Sigmoid colon (tissue), 7 donors: ENCODE results near the gene NOSIP. TPM values are rescaled to one million over a fixed set of nuclear protein-coding genes. Genes with fewer than 3 reads are reported as not detected.

Source experiments
- DNase-seq: peaks from one replicate; pipeline ENCODE4 v3.0.0-alpha.2; 2019
- H3K27ac ChIP-seq, 4 donors: fragments of 200-600 bp; sonication (generic); one replicate each; pipeline ENCODE4 v1.5.1; 2016 to 2019; ENCODE audit warnings: mild to moderate bottlenecking in 1 of 4
- H3K27me3 ChIP-seq, 3 donors: fragments of 200-600 bp; sonication (generic); one replicate each; pipeline ENCODE4 v1.5.1; 2019; ENCODE audit warnings: mild to moderate bottlenecking in 1 of 3
- H3K36me3 ChIP-seq, 4 donors: fragments of 200-600 bp; sonication (generic); one replicate each; pipeline ENCODE4 v1.5.1; 2016 to 2019
- H3K4me1 ChIP-seq, 4 donors: fragments of 200-600 bp; sonication (generic); one replicate each; pipeline ENCODE4 v1.5.1; 2017 to 2019
- H3K4me3 ChIP-seq, 4 donors: fragments of 200-600 bp; sonication (generic); one replicate each; pipeline ENCODE4 v1.5.1; 2017 to 2019; ENCODE audit warnings: mild to moderate bottlenecking in 2 of 4, moderate library complexity in 1 of 4
- H3K9me3 ChIP-seq, 4 donors: fragments of 200-600 bp in 3 of 4; sonication (generic) in 3 of 4; one replicate each; pipeline versions ENCODE4 v1.5.1 to v1.6.1; 2013 to 2019
- CTCF ChIP-seq, 4 experiments: fragments of 450-650 bp in 3 of 4; fragments of 200-600 bp in 1 of 4; IDR thresholded peaks; one replicate each; pipeline ENCODE4 v1.5.1; 2016 to 2019; ENCODE audit warnings: antibody characterized with exemption in 4 of 4, mild to moderate bottlenecking in 3 of 4, moderate library complexity in 2 of 4
- EP300 ChIP-seq, 4 donors: sonication (generic); formaldehyde crosslinking; IDR thresholded peaks; one replicate each; pipeline ENCODE4 v1.6.1; 2017; ENCODE audit warnings: antibody characterized with exemption in 4 of 4
- POLR2A ChIP-seq, 2 donors: fragments of 450-650 bp; IDR thresholded peaks; one replicate each; pipeline ENCODE4 v1.6.1; 2016; ENCODE audit warnings: antibody characterized with exemption in 2 of 2, mild to moderate bottlenecking in 2 of 2, moderate library complexity in 2 of 2
- POLR2AphosphoS5 ChIP-seq, 4 donors: sonication (generic); formaldehyde crosslinking; IDR thresholded peaks; one replicate each; pipeline ENCODE4 v1.6.1; 2017; ENCODE audit warnings: antibody characterized with exemption in 4 of 4
- WGBS, 2 donors: extraction: QIAGEN DNeasy Blood & Tissue Kit; methylation state at CpG; one replicate each; pipeline ENCODE4 v1.1.7; 2013; 5-methylcytosine and 5-hydroxymethylcytosine counted together
- intact Hi-C: fragments of 100-400 bp; cut with DNase I; formaldehyde crosslinking; loops from one replicate; pipeline ENCODE4 v1.15.1; 2023
- polyA plus RNA-seq, 3 donors: library from polyadenylated mRNA; stranded (reverse); fragments of 200-250 nt; gene quantifications; one replicate each; pipeline ENCODE4 v1.2.3, GENCODE V29; 2013
- total RNA-seq, 4 donors: library from RNA; depleted of rRNA; stranded (reverse); fragments of >200 nt; gene quantifications; one replicate each; pipeline ENCODE4 v1.1.0, GENCODE V29; 2016
- donor health status: healthy with polysubstance abuse.
- donor health status: Bipolar disorder and iron deficiency.
- donor health status: healthy.

The NOSIP gene
- total and polyA plus RNA-seq, 7 donors = 47.6 to 123 (median 67.8) TPM

- TF ChIP-seq POLR2AphosphoS5 (IDR thresholded peaks at IDR 0.05) (no peak), EP300 (IDR thresholded peaks at IDR 0.05) (no peak), CTCF (IDR thresholded peaks at IDR 0.05) (no peak), POLR2A (IDR thresholded peaks at IDR 0.05) (no peak)
- H3K9me3 ChIP-seq = no peaks in the 10 kb centered on the region
- intact Hi-C loops = no loop called here
- DNase-seq = no peak
- no peak overlapping the region for H3K4me3 ChIP-seq
- peaks cover 0 to 5% (median 2%) of the 10 kb centered on the region in 4 donors for H3K4me1 ChIP-seq
- no peak overlapping the region for H3K27ac ChIP-seq
- H3K36me3 ChIP-seq = peaks cover 0 to 25% (median 7%) of the 10 kb centered on the region in 4 donors
- WGBS, 2 donors = 86 to 91% methylated on average over 14 of the region's 14 CpGs
- no peaks in the 10 kb centered on the region for H3K27me3 ChIP-seq
Observed at GRCh38 chr19:49543032-49543431, 37.3 kb downstream of the NOSIP start.

- Histone ChIP-seq H3K9me3 (no peaks in the 10 kb centered on the region), H3K27me3 (no peaks in the 10 kb centered on the region), H3K4me1 (peaks cover 0 to 5% (median 2%) of the 10 kb centered on the region in 4 donors), H3K4me3 (no peak overlapping the region), H3K36me3 (peaks cover 0 to 25% (median 7%) of the 10 kb centered on the region in 4 donors), H3K27ac (no peak overlapping the region)
- TF ChIP-seq CTCF (IDR thresholded peaks at IDR 0.05) = no peak
- no peak for TF ChIP-seq POLR2AphosphoS5 (IDR thresholded peaks at IDR 0.05)
- TF ChIP-seq EP300 (IDR thresholded peaks at IDR 0.05) = no peak
- no peak for TF ChIP-seq POLR2A (IDR thresholded peaks at IDR 0.05)
- DNase-seq = no peak
- 88 to 94% methylated on average over 16 of the region's 16 CpGs for WGBS, 2 donors
- intact Hi-C loops = no loop called here
Observed at GRCh38 chr19:49542446-49542845, 37.9 kb downstream of the NOSIP start.

DNA sequence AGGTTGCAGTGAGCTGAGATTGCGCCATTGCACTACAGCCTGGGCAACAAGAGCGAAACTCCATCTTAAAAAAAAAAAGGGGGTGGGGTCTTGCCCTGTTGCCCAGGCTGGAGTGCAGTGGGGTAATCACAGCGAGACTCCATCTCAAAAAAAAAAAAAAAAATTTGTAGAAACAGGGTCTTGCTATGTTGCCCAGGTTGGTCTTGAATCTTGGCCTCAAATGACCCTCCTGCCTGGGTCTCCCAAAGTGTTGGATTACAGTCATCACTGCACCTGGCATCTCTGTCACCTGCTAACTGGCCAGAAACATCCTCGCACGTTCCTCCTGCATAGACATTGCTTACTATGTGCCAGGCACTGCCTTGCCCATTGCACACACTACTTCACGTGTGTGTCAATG, 38.4 kb downstream of the NOSIP start:
- no peak for DNase-seq
- intact Hi-C loops = no loop called here
- no peak overlapping the region for H3K27ac ChIP-seq
- no peak overlapping the region for H3K4me3 ChIP-seq
- WGBS, 2 donors = 82 to 89% methylated on average over 6 of the region's 6 CpGs
- H3K27me3 ChIP-seq = no peaks in the 10 kb centered on the region
- peaks cover 0 to 29% (median 9%) of the 10 kb centered on the region in 4 donors for H3K36me3 ChIP-seq
- peaks cover 0 to 5% (median 2%) of the 10 kb centered on the region in 4 donors for H3K4me1 ChIP-seq
- TF ChIP-seq EP300 (IDR thresholded peaks at IDR 0.05) = no peak
- no peak for TF ChIP-seq POLR2AphosphoS5 (IDR thresholded peaks at IDR 0.05)
- TF ChIP-seq CTCF (IDR thresholded peaks at IDR 0.05) = no peak
- no peak for TF ChIP-seq POLR2A (IDR thresholded peaks at IDR 0.05)
- no peaks in the 10 kb centered on the region for H3K9me3 ChIP-seq

DNA sequence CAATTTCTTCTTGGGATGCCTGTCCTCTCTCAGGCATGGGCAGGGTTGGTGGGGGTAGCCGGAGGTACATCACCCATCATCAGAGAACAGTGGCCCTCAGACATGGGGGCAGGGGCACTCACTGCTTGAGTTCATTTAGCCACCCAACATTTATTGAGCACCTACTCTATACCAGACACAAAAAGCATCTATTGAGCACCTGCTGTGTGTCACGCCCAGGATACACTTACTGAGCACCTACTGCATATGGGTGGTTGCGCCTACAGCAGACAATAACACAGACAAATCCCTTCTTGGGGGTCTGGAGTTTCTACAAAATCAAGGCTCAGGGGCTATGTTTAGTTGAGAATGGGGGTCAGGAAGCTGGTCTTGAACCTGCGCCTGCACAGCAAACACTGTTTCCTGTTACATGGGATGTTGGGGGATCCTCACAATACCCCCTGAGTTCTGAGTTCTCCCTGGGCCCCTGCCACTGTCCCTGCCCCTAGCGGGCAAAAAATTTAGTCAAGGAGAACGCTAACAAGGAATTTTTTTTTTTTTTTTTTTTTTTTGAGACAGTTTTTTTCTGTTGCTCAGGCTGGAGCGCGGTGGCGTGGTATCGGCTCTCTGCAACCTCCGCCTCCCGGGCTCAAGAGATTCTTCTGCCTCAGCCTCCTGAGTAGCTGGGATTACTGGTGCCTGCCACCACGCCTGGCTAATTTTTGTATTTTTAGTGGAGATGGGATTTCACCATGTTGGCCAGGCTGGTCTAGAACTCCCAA, 41.0 kb downstream of the NOSIP start:
- Histone ChIP-seq H3K36me3 (peaks cover 0 to 31% (median 10%) of the 10 kb centered on the region in 4 donors), H3K27me3 (no peaks in the 10 kb centered on the region), H3K4me1 (peaks cover 0 to 5% (median 2%) of the 10 kb centered on the region in 4 donors), H3K4me3 (no peak overlapping the region), H3K9me3 (no peaks in the 10 kb centered on the region), H3K27ac (no peak overlapping the region)
- TF ChIP-seq POLR2A (IDR thresholded peaks at IDR 0.05) = no peak
- intact Hi-C loops = no loop called here
- DNase-seq = no peak
- WGBS, 2 donors = 94 to 97% methylated on average over 13 of the region's 13 CpGs

DNA sequence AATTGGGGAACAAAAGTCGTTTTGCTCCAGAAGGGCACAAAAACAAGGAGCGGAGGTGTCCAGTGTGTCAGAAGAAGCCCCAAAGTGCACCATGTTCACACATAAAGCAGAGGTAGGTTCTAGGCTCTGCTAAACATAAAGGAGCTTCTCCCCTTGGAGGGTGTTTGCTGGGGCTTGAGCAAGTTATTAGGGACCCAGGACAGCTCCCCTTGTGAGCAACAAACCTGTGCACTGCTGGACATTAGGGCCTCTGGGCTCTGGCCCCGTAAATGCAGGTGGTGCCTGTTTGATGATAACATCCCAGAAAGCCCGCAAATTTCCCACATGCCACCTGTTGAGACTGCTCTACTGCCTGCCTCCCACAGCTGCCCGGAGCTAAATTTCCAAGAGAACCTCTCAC, 41.7 kb downstream of the NOSIP start:
- Histone ChIP-seq H3K36me3 (peaks cover 0 to 31% (median 10%) of the 10 kb centered on the region in 4 donors), H3K9me3 (no peaks in the 10 kb centered on the region), H3K4me1 (peaks cover 0 to 12% (median 8%) of the 10 kb centered on the region in 4 donors), H3K4me3 (no peak overlapping the region), H3K27me3 (no peaks in the 10 kb centered on the region), H3K27ac (no peak overlapping the region)
- 82% methylated on average over 5 of the region's 5 CpGs for WGBS, 2 donors
- DNase-seq = no peak
- intact Hi-C loops = no loop called here
- TF ChIP-seq EP300 (IDR thresholded peaks at IDR 0.05) (no peak), CTCF (IDR thresholded peaks at IDR 0.05) (no peak), POLR2AphosphoS5 (IDR thresholded peaks at IDR 0.05) (no peak), POLR2A (IDR thresholded peaks at IDR 0.05) (no peak)
